ENCODE measurements around the gene CBR1.

CBR1 gene

GRCh38 chr21:36048357-36048756 is 21.5 kb upstream of the CBR1 start:
- no peak overlapping the region; the same call in 1 of the 2 replicates for H3K27ac ChIP-seq
- TF ChIP-seq, protein P1, sequence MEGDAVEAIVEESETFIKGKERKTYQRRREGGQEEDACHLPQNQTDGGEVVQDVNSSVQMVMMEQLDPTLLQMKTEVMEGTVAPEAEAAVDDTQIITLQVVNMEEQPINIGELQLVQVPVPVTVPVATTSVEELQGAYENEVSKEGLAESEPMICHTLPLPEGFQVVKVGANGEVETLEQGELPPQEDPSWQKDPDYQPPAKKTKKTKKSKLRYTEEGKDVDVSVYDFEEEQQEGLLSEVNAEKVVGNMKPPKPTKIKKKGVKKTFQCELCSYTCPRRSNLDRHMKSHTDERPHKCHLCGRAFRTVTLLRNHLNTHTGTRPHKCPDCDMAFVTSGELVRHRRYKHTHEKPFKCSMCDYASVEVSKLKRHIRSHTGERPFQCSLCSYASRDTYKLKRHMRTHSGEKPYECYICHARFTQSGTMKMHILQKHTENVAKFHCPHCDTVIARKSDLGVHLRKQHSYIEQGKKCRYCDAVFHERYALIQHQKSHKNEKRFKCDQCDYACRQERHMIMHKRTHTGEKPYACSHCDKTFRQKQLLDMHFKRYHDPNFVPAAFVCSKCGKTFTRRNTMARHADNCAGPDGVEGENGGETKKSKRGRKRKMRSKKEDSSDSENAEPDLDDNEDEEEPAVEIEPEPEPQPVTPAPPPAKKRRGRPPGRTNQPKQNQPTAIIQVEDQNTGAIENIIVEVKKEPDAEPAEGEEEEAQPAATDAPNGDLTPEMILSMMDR (conservative IDR thresholded peaks at IDR 0.05), result no peak

- no peak overlapping the region for H3K27ac ChIP-seq
- TF ChIP-seq, protein P1 (conservative IDR thresholded peaks at IDR 0.05), result no peak
These were observed 16.7 kb upstream of the CBR1 start for GRCh38 chr21:36052860-36053714.

GRCh38 chr21:36053715-36054062 is 16.1 kb upstream of the CBR1 start:
- TF ChIP-seq, protein P1 (conservative IDR thresholded peaks at IDR 0.05), result no peak
- H3K27ac ChIP-seq, result no peak overlapping the region

- H3K27ac ChIP-seq, result no peak overlapping the region
- TF ChIP-seq, protein P1 (conservative IDR thresholded peaks at IDR 0.05), result no peak
These were observed 14.3 kb upstream of the CBR1 start for GRCh38 chr21:36055551-36055950.

DNA sequence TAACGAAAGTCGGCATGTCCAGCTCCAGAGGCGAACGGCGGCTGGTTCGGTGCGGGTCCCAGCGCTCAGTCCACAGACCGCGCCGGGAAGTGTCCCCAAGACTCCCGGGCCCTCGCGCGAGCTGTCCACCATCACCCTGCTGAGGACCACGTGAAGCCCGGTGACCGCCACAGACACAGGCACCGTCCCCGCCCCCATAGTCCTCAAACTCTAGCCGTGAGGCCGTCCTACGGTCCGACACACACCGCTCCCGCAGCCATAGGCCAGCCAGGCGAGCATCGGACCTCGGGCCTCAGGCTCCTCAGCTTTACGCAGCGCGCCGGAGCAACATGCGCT is 10.0 kb upstream of the CBR1 start:
- TF ChIP-seq, protein P1 (conservative IDR thresholded peaks at IDR 0.05), result no peak
- peak overlapping the region; percentile 92 for H3K27ac ChIP-seq

GRCh38 chr21:36060159-36060921 is 9.5 kb upstream of the CBR1 start, which contains the start of gene SETD4:
Gene SETD4, minus strand, starts transcription at chr21:36060526. Its CDS starts 1,638 bp downstream, at chr21:36058888.
- peak within 1 kb of the TSS; percentile 92 for H3K27ac ChIP-seq
- TF ChIP-seq, protein P1 (conservative IDR thresholded peaks at IDR 0.05), result no peak

DNA sequence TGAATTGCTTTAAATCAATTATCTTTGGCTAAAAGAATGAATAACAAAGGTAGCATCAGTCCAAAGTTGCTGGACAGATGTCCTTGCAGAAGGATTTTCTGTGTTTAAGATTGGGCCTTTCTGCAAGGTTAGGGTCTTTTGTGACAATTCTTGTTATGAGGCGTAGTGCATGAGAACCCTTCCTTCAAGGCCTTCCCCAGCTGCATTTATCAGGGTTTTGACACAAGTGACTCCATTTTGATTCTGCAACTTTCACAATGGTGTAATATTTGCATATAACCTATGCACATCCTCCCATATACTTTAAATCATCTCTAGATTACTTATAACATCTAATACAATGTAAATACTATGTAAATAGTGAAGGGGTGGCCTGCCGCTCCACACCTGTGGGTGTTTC is 8.4 kb upstream of the CBR1 start:
- TF ChIP-seq, protein P1 (conservative IDR thresholded peaks at IDR 0.05), result no peak
- peak overlapping the region; percentile 92 for H3K27ac ChIP-seq
